SJSA1 (cell line): ENCODE results near the gene GABBR2. TPM values are rescaled to one million over a fixed set of nuclear protein-coding genes. Genes with fewer than 3 reads are reported as not detected.

Experiments used
- DNase-seq, 2 experiments: peaks; one replicate each; pipeline ENCODE4 v3.0.0-alpha.2; 2015 to 2020; ENCODE audit warnings: low spot score in 2 of 2, low read depth in 1 of 2
- H3K27ac ChIP-seq: fragments of 250-450 bp; sonication (Bioruptor Pico); 2 replicates; pipeline ENCODE4 v1.5.1; 2020; ENCODE audit warnings: mild to moderate bottlenecking, moderate library complexity
- H3K27me3 ChIP-seq: fragments of 250-450 bp; sonication (Bioruptor Pico); replicated peaks from 2 replicates; pipeline ENCODE4 v1.5.1; 2020; ENCODE audit warnings: mild to moderate bottlenecking, moderate library complexity
- H3K36me3 ChIP-seq: fragments of 250-450 bp; sonication (Bioruptor Pico); 2 replicates; pipeline ENCODE4 v1.5.1; 2020; ENCODE audit warnings: mild to moderate bottlenecking
- H3K4me1 ChIP-seq: fragments of 250-450 bp; sonication (Bioruptor Pico); replicated peaks from 2 replicates; pipeline ENCODE4 v1.6.1; 2021; ENCODE audit warnings: mild to moderate bottlenecking
- H3K4me3 ChIP-seq: fragments of 250-450 bp; sonication (Bioruptor Pico); 2 replicates; pipeline ENCODE4 v1.5.1; 2020; ENCODE audit warnings: mild to moderate bottlenecking
- H3K9me3 ChIP-seq: fragments of 250-450 bp; sonication (Bioruptor Pico); replicated peaks from 2 replicates; pipeline ENCODE4 v1.5.1; 2020; ENCODE audit warnings: mild to moderate bottlenecking
- total RNA-seq: library from RNA; depleted of rRNA; stranded (reverse); fragments of >200 nt; shearing (Covaris generic); gene quantifications from 2 replicates; pipeline ENCODE4 v1.2.3, GENCODE V29; 2014

The GABBR2 gene
- total RNA-seq, 1 experiment from 2014 or later: not detected

DNA sequence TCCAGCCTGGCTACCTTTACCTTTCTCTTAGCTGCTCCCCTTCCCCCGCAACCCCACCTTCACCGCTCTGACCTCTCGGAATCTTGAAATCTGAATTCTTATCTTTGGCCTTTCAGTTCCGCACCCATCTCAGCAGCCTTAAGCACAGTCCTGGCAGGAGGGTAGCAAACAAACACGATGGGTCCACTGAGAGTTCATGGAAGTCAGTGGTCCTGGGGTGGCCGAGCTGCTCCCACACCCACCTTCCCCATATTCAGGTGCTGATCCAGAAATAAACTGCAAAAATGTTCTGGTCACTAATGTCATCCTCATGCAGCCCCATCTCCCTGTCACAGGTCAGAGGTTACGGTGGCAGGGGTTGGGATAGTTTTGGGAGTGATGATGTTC is 393.7 kb downstream of the GABBR2 start:
- no peak overlapping the region for H3K4me3 ChIP-seq
- no peaks in the 10 kb centered on the region for H3K27me3 ChIP-seq
- H3K9me3 ChIP-seq: no peaks in the 10 kb centered on the region
- H3K27ac ChIP-seq: no peak overlapping the region
- H3K36me3 ChIP-seq: no peaks in the 10 kb centered on the region
- no peaks in the 10 kb centered on the region for H3K4me1 ChIP-seq
- no peak for DNase-seq

DNA sequence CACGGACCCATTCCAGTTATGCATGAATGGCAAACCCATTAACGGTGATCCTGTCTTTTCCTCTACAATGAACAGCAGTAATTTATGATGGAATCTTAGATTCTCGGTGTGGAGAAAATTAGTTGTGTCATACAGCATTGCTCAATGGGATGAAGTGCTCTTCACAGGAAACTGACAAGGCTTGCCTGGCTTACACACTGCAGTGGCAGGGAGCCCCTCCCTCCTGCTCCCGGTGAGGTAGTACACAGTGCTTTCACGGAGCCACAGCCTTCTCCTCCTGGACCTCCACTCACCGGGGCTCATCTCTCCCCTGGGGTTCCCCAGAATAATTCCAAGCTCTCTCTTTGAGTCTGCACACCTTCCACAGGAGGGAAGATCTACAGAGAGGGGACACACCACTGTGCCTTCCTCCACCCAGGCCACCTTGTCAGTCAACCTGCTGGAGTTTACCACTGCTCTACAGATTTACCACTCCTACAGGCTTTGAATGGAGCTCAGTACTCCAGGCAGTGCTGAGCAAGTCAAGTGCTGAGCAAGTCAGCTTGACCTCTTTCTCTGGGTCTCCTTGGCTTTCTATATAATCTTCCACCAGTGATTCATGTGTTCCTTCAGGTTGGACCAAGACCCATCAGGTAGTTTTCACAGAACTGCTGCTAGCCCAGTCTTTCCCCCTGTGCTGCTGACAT is 394.2 kb downstream of the GABBR2 start:
- no peak overlapping the region for H3K27ac ChIP-seq
- no peaks in the 10 kb centered on the region for H3K9me3 ChIP-seq
- H3K4me3 ChIP-seq: no peak overlapping the region
- H3K4me1 ChIP-seq: no peaks in the 10 kb centered on the region
- no peaks in the 10 kb centered on the region for H3K27me3 ChIP-seq
- no peaks in the 10 kb centered on the region for H3K36me3 ChIP-seq
- DNase-seq: no peak

DNA sequence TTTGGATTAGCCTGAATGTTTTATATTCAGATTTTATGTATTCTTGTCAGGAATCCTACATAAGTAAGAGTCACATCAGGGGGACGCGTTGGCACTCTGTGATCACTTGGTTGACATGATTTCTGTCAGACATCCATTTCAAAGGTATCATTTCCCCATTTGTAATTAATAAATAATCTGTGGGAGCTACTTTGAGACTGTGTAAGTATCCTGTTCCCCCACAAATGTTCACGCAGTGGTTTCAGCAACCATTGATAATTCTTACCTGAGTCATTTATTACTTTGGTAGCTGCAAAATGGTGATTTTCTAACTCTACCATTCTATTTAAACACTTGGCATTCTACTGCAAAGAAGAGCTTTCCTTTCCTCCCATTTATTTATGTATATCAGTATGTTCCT is 396.4 kb downstream of the GABBR2 start:
- Histone ChIP-seq H3K27ac (no peak overlapping the region), H3K36me3 (no peaks in the 10 kb centered on the region), H3K4me3 (no peak overlapping the region), H3K4me1 (no peaks in the 10 kb centered on the region), H3K27me3 (no peaks in the 10 kb centered on the region), H3K9me3 (no peaks in the 10 kb centered on the region)
- DNase-seq: no peak

DNA sequence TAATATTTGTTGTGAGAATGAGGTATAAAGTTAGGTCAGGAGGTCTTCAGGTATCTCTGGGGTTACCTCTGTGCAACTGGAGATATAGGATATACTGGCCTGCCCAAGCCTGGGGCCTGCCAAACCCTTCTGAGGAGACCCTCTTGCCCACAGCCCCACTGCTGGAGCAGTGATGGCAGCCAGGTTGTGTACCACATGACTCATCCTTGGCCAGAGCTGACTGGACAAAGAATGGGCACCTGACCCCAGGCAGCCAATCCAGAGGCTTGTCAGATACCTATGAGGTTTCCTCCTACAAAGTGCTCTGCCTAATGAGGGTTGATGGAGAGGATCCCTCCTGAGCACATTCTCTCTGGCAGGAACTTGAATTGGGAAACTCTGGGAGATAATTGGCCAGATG is 397.2 kb downstream of the GABBR2 start:
- Histone ChIP-seq H3K9me3 (no peaks in the 10 kb centered on the region), H3K27me3 (no peaks in the 10 kb centered on the region), H3K4me3 (no peak overlapping the region), H3K36me3 (no peaks in the 10 kb centered on the region), H3K27ac (no peak overlapping the region), H3K4me1 (no peaks in the 10 kb centered on the region)
- no peak for DNase-seq

DNA sequence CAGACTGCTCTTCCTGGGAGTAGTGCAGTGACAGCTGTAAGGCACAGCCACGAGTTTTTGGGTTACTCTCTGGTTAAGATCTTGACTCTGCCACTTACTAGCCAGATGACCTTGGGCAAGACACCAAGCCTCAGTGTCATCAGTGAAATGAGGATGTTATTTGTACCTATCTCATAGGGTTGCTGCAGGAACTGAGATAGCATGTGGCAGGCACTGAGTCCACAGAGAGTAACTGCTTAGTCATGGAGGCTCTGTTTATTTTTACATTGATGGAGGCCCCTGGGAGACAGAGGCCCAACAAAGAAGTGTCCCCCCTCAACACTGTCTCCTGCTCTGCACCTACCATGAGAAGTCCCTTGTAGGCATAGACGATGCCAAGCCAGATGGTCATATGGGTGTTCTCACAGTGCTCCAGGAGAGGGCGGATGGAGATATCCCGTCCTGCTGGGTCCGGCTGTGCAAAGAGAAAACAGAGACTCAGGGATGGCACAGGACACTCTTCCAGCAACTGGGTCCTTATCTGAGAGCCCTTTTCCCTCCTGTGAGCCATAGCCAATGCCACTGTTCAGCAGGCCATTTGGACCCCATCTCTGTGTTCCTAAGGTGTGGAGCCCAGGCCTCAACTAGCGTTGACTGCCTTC is 397.9 kb downstream of the GABBR2 start:
- no peaks in the 10 kb centered on the region for H3K36me3 ChIP-seq
- no peaks in the 10 kb centered on the region for H3K9me3 ChIP-seq
- no peaks in the 10 kb centered on the region for H3K27me3 ChIP-seq
- no peak overlapping the region for H3K27ac ChIP-seq
- H3K4me1 ChIP-seq: no peaks in the 10 kb centered on the region
- no peak for DNase-seq
- H3K4me3 ChIP-seq: no peak overlapping the region

DNA sequence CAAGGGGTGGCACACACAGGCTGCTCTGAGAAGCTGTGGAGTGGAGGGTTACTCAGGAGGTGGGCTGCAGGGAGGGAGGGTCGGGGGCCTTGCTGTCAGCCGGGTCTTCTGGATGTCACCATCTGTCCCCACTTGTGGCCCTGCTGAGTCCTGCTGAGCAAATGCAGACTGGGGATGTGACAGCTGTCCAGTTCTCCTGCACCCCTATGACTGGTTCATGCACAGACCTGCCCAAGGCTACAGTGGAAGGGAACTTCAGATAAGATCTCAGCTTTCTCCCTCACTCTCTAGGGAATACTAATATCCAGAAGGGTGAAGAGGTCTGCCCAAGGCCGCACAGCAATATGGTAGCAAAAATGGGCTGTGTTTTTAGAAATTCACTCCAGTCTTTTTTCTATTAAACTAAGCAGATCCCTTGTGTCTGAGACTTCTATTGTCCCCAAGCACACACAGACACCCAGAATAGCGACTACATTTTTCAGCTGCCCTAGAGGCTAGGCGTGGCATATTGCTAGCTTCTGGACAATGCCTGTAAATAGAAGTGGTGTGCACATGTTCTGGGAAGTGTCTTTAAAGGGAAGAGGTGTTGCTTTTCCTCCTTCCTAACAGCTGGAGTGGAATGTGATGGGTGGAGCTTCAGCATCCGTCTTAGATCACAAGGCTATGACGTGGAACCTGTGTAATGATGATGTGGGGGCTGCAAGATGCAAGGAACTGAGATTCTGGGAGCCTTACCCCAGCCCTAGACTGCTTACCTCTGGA is 402.2 kb downstream of the GABBR2 start:
- H3K4me3 ChIP-seq: no peak overlapping the region
- no peak for DNase-seq
- no peaks in the 10 kb centered on the region for H3K27me3 ChIP-seq
- no peak overlapping the region for H3K27ac ChIP-seq
- H3K9me3 ChIP-seq: no peaks in the 10 kb centered on the region
- no peaks in the 10 kb centered on the region for H3K36me3 ChIP-seq
- H3K4me1 ChIP-seq: no peaks in the 10 kb centered on the region

DNA sequence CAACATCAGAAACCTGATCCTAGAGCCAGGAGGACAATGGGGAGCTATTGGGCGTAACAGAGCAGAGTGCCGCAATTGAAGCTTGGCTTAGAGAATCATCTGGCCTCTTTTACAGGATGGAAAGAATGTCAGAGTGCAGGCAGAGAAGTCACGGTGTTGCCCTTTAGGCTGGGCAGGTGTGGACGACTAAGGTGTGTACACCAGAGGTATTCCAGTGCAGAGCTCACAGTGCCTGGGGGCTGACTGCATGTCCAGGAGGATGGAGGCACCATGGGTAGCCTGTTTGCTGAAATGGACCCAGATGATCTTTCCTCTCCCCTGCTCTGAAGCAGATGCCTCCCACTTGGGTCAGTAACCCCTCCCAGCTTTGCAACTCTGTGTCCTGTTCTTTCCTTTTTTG is 404.4 kb downstream of the GABBR2 start:
- Histone ChIP-seq H3K27ac (no peak overlapping the region), H3K27me3 (no peaks in the 10 kb centered on the region), H3K9me3 (no peaks in the 10 kb centered on the region), H3K4me3 (no peak overlapping the region), H3K36me3 (no peaks in the 10 kb centered on the region), H3K4me1 (no peaks in the 10 kb centered on the region)
- DNase-seq: no peak

DNA sequence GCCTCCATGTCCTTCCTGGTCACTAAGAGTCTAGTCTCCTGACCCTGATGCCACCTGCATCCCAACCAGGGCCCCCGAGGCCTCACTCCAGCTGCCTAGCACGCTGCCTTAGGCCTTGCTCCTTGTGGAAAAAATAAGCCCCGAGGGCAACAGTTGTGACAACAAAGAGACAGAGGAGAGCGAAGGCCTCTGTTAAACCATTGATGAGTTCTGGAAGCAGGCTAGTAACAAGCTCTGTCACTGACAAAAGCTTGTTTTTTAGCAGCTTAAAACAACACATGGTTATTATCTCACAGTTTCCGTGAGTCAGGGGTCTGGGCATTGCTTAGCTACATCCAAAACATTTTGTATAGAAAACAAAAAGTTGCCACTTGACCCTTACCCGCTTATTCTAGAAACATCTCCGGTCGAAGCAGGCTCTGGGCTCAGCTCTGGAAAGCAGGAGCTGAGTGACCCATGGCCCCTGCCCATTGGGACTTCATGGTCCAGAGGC is 405.1 kb downstream of the GABBR2 start:
- no peak overlapping the region for H3K27ac ChIP-seq
- no peaks in the 10 kb centered on the region for H3K4me1 ChIP-seq
- no peak overlapping the region for H3K4me3 ChIP-seq
- no peaks in the 10 kb centered on the region for H3K36me3 ChIP-seq
- no peak for DNase-seq
- H3K9me3 ChIP-seq: no peaks in the 10 kb centered on the region
- H3K27me3 ChIP-seq: no peaks in the 10 kb centered on the region

DNA sequence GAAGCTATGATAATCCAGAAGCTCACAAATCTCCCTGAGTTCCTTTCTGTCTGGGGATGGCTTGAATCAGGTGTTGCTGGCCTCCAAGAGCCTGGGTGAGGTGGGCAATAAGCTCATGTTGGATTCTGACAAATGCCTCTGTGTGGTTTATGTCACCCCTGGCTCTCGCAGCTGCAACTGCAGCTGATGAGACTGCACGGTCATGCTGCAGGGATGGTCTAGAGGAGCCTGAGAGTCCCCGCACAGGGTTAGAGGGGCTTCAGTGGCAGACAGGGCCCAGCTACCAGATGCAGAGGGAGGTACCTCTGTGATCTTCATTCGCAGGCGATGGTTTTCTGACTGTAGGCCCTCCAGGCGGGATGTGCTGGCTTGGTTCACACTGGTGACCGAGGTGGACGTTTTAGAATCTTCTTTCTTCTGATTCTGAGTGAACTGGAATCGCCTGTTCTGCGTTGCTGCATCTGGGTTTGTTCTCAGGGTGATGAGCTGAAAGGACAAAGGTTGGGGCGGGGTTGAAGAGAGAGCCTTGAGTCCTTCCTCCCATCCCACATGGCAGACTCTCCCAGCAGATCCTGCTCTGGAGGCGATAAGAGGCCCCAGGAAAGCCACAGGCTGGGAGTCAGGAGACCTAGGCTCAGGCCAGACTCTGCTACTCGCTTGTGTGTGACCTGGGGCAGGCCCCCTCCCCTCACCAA is 405.6 kb downstream of the GABBR2 start:
- H3K27me3 ChIP-seq: no peaks in the 10 kb centered on the region
- H3K4me1 ChIP-seq: no peaks in the 10 kb centered on the region
- no peak overlapping the region for H3K27ac ChIP-seq
- no peak overlapping the region for H3K4me3 ChIP-seq
- no peak for DNase-seq
- no peaks in the 10 kb centered on the region for H3K36me3 ChIP-seq
- no peaks in the 10 kb centered on the region for H3K9me3 ChIP-seq

DNA sequence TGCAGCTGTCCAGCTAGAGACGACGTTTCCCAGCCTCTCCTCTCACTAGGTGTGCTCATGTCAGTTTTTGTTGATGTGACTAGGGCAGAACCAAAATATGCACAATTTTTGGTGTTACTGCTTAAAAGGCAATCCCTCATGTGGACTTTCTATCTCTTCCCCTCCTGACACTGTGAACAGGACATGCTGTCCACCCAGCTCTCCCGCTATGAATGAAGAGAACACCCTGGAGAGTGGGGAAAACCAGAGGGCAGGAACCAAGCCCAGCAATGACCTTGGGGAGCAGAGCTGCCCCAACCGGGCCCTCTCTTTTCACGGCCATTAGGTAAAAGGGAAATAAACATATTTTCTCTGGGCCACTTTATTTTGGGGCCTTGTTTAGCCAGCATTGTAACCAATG is 406.6 kb downstream of the GABBR2 start:
- no peak overlapping the region for H3K27ac ChIP-seq
- no peaks in the 10 kb centered on the region for H3K27me3 ChIP-seq
- no peak overlapping the region for H3K4me3 ChIP-seq
- DNase-seq: no peak
- H3K4me1 ChIP-seq: no peaks in the 10 kb centered on the region
- H3K36me3 ChIP-seq: no peaks in the 10 kb centered on the region
- no peaks in the 10 kb centered on the region for H3K9me3 ChIP-seq

DNA sequence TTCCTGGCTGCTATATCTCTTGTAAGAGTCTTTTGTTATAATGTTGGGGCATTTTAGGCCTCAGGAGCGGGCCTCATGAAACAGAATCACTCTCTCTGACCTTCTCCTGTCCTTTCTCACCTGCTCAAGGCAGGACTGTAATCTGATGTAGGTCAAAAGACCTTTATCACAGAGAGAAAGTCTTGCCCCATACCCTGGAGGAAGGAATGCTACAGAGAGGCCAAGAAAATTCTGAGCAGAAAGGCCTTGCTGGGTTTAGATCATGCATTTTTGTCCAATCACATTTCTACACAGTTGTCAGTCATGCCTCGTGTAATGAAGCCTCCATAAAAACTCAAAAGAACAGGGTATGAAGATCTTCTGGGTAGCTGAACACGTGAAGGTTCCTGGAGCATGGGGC is 408.1 kb downstream of the GABBR2 start:
- Histone ChIP-seq H3K36me3 (no peaks in the 10 kb centered on the region), H3K9me3 (no peaks in the 10 kb centered on the region), H3K4me3 (no peak overlapping the region), H3K27ac (no peak overlapping the region), H3K4me1 (no peaks in the 10 kb centered on the region), H3K27me3 (0 out of 2 replicates have a peak, but pooled peaks cover 3% of the 10 kb centered on the region)
- no peak for DNase-seq

DNA sequence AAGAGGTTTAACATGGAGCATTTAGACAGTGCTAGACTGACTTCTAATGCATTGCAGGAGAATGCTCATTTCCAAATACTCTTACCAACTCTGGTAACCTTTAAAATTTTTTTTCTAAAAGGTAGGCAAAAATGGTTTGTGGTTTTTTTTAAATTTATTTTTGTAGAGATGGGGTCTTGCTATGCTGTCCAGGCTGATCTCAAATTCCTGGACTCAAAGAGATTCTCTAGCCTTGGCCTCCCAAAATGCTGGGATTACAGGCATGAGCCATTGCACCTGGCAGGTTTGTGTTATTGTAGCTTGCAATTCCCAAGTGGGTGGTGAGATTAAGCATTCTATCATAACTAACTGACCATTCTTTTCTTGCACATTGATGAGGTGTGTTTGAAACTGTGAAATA is 410.3 kb downstream of the GABBR2 start:
- no peak overlapping the region for H3K4me3 ChIP-seq
- H3K9me3 ChIP-seq: no peaks in the 10 kb centered on the region
- no peak for DNase-seq
- H3K27ac ChIP-seq: no peak overlapping the region
- H3K36me3 ChIP-seq: no peaks in the 10 kb centered on the region
- 0 out of 2 replicates have a peak, but pooled peaks cover 3% of the 10 kb centered on the region for H3K27me3 ChIP-seq
- H3K4me1 ChIP-seq: no peaks in the 10 kb centered on the region

DNA sequence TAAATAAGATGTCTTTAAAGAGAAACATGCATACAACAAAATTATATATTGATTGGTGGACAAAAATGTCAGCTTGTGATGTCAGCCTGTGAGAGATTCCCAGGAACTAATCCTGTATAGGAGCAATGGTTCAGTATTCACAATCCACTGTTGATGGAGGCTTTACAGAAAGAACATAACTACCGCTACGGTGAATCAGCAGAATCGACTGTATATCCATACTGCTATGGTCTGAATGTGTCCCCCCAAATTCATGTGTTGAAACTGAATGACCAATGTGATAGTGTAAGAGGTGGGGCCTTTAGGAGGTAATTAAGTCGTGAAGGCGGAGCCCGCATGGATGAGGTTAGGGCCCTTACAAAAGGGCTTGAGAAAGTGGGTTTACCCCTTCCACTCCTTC is 412.9 kb downstream of the GABBR2 start:
- Histone ChIP-seq H3K4me1 (no peaks in the 10 kb centered on the region), H3K36me3 (no peaks in the 10 kb centered on the region), H3K27ac (no peak overlapping the region), H3K9me3 (no peaks in the 10 kb centered on the region), H3K4me3 (no peak overlapping the region), H3K27me3 (0 out of 2 replicates have a peak, but pooled peaks cover 3% of the 10 kb centered on the region)
- no peak for DNase-seq
